Activated gamma-delta T cell (primary cell): ENCODE results near the gene ECI2.
"Not testable (repeated sequence)": the region's sequence is repeated elsewhere in the genome, so short reads cannot be mapped to it uniquely, and the experiment has no call there.

Experiments
- DNase-seq: peaks from one replicate; lab custom pipeline; 2025; lab: John Stamatoyannopoulos, UW

Gene ECI2

DNA sequence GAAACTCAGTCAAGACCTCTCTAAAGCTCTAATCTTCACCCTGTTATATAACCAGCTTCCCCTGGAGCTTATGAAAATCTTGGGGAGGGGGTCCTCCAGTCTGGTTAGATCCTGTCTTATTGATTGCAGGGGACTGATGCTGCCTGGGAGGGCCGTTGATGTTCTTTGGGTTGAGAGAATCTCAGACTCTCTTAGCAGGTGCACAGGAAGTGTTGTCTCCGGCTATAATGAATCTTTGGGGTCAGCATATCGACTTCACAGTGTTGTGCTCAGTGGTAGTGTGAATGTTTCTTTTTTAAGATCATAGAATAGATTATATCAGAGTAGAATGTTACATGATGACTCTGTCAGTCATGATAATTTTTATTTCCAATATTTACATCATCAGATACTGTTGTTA is 2.8 kb upstream of the ECI2 start:
- no peak for DNase-seq

DNA sequence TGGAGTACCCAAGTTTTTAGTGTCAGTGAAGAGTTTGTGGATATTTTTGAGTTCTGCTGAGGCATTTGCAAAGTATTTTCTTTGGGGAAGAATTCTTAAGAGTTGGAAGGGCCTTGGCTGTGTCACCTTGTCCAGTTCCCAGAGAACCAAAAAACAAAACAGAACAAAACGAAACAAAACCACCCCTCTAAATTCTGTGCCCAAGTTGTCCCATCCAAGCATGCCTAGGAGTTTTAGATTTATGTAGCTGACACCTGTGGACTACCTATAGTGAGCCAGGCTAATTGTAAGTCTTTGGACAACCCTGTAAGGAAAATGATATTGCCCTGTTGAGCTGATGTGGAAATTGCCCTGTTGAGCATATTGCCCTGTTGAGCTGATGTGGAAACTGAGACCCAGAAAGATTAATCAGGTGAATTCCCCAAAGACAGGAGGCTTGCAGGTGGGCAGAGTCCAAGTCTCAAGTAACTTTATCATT is 1.0 kb upstream of the ECI2 start:
- DNase-seq = no peak

DNA sequence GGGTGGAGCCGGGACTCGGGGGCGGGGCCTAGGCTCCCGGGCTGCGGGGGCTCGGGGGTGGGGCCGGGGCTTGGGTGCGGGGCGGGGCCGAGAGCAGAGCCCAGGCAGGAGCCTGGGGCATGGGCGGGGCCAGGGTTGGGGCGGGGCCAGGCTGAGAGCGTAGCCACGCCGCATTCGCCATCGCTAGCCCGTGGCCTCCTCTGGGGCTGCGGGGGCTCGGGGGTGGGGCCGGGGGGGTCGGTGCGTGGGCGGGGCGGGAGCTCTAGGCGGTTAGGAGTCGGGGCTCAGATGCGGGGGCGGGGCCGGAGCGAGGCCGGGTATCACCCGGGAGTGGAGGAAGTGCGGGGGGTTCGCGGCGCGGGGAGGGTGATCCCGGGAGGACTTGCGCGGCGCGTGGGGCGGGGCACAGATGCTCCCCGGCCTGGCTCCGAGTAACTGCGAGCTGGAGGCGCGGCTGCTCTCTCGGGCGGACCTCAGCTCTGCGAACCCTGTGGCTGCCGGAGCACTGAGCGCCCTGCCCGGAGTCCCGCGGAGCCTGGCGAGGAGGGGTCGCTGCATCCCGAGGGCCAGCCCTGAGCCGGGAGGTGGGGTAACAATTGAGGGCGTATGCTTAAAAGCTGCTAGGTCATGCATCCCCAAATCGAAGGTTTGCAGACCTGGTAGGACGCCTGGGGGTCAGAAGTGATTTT is 434 bp upstream of the ECI2 start:
- DNase-seq = peak; percentile 95

DNA sequence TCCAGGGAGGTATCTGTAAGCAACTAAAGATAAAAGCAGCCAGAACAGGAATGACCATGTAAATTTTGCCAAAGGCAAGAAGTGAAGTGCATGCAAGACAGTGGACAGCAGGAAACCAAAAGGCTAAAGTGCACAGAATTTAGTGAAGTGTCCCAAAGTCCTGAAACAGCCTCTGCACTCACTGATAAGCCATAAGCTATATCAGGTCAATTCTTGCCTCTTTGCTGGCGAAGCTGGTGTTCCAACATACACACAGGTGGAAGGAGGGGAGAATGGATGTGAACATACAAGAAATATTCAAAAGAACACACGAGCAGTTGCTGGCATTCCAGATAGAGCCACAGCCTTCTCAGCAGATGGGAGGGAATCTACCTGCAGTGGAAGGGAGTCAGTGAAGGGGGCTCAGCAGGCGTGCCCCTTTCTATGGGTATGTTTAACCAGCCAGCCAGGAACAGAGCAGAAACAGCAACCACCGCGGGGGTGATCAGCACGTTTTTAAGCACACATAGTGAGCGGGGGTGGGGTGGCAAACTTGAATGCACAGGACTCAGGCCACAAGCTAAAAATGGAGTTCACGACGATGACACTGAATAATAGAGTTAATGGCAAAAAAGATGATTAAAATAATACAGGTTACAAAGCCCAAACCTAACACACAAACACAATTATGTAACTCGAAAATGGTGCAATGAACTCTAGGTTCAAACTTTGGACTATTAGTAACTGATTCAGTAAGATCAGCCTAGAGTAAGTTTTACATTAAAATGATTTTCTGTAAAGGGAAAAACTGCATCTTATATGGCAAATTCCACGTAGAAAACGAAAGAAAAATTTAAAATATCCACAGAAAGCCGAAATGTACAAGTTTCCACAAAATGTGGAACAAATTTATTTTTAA is 1.2 kb downstream of the ECI2 start:
- no peak for DNase-seq

DNA sequence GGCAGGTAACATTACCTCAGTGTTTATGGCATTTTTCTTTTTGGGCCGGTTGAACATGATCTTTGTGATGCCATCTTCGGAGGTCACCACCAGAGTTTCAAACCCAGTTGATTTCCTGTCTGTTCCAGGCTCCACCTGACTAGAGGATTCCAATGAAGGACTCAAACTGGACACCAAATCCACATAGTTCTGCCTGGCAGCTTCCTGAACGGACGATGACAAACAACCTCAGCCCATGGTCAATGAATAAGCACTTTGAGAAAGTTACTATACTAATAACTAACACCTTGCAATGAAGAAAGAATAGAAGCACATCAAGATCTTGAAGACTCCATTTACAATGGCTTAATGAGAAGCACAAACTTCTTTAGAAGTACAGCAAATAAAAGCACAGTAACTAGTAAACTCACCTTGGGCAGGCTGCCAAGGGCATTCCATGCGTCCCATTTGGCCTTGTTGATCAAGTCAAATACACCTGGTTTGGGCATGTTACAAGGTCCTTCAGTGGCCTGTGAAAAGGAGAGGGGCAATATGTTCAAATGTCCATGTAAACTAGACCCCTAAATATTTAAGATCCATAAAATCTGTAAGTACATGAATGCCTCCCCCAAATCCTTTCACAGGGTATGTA is 4.9 kb downstream of the ECI2 start:
- no peak for DNase-seq

DNA sequence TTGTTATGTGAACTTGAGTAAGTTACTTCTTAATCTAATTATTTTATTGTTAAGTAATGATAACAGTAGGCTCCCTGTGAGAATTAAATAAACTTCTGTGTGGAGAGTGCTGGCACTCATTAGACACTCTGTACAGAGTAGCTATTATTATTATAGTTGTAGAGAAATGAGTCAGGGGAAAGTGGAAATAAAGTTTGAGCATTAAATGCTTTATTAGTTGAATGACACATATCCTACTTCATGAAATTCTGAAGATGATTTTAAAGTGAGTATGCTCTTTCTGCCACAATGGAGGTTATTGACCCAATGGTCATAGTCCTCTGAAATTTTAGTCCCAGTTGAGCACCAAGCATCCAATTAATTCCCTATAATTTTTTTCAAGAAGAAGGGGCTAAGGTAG is 5.9 kb downstream of the ECI2 start:
- DNase-seq = no peak

DNA sequence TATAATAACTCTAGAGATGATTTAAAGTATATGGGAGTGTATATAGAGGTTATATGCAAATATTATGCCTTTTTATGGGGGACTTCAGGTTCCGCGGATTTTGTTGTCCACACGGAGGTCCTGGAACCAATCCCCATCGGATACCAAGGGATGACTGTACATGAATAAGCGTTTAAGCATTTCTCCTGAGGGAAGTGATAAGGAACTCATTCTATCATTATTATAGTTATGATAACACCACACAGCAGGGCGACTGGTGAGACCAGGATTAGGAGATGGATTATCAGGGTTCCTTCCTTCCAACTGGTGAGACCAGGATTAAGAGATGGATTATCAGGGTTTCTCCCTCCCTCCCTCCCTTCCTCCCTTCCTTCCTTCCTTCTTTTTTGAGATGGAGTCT is 6.6 kb downstream of the ECI2 start:
- no peak for DNase-seq

DNA sequence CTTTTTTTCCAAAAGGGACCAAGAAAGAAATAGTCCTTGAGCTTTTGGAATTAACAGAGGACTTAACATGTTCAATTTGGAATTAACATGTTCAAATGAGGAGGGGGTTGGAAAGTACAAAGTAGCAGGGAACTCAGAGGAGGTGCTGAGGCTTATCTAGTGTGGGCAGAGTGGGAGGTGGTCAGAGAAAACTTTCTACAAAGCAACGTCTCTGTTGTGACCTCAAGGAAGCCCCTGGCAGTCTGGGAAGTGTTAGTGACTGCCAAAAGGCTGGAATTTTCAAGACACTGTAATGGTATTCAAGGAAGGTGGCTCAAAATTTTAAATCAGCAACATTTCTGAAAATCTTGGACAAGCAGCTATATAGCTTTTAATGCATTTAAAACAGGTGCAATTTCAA is 7.3 kb downstream of the ECI2 start:
- no peak for DNase-seq

DNA sequence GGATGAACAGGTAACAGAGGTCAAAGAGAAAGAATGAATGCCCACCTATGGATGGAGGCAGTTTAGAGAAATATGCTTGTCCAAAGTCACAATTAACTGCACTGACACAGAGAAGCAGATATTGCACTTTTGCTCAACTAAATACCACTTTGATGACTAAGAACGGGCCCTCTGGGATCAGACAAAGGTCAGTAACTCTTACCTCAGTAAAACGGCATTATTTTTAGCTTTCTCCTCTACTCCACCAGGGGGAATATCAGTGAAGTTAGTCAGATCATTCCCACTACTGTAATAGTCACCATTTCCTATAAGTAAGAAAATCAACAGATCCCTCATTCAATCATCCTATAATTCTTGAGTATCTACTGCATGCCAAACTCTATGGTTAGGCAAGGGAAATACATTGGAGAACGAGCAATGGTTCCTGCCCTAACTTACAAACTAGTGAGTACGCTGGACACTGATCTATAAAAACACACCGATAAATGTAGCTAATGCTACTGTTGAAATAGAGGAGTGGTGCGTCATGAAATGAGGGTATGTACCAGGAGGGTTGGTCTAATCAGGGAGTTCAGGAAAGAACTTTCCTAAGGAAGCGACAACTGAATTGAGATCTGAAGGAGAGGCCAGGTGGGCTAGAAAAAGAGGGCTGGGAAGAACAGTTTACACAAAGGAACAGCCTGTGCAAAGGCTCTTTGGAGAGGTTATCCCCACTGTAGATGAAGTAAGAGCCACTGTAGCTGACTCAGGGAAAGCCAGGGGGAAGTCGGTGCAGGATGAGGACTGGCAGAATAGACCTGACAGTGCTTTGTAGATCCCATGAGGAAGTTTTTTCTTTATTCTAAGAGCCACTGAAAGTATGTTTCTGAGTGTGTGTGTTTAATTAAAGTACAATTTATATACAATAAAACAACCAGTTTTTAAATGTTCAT is 9.2 kb downstream of the ECI2 start:
- no peak for DNase-seq

DNA sequence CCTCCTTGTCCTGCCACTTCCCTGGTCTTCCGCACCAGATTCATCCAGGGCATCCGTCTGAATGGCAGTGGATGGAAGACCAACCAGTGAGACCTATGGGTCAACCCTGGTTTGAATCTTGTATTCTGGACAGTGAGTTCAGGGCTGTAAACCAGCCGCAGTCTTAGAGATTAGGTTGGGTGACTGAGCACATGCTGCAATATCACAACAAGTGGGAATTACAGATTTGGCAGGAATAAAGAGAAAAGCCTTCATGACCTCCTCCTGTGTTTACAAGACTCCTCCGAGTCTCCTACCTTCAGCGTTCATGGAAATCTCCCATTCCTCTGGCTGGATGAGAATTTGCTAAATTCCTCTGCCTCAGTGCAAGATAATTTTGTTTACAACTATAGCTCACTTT is 9.9 kb downstream of the ECI2 start:
- no peak for DNase-seq

DNA sequence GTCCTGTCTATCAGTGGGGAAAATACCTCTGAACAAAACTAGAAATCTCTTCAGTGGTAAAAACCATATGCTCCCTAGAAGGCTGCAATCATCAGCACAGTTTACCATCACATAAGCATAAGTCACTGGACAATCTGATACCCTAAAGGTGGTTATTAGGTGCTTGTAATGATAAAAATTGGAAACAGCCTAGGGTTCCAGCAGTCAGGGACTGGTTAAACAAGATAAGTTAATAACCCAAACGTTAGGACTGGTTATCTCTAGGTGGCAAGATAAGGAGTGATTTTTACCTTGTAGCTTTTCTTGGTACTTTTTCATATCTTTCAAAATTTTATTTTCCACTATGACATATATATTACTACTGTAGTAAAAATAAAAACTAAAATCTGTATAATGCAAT is 11.0 kb downstream of the ECI2 start:
- DNase-seq = no peak

DNA sequence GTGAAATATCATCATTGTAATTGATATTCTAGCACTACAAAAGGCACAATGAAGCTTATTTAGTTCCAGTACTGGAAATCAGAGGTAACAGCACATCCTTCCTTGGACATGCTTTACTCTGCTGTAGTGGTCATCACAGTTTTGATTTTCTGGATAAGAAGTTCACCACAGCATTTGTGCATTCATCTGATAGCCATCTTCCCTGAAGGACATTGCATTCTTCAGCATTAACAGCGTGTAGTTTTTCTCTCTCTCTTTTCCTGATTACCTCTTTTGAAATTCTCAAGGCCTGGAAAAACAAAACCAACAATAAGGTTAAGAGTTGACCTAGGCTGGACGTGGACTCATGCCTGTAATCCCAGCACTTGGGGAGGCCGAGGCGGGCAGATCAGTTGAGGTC is 19.6 kb downstream of the ECI2 start:
- no peak for DNase-seq

DNA sequence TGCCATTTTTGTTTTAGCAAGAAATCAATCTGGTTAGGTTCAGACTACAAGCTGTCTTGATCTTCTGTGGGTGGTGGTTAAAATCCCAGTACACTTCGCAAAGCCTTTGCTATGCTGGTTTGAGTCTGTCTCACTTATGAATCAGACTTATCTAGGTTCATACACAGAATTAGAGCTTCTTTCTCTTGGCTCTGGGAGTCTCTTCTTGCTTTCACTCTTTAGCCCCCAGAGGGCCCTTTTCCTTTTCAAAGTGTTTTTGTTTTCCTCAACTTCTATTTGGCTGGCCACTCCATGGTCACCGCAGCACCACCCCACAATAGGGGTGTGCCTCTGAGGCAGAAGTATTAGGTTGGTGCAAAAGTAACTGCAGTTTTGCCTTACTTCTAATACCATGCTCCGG is 21.3 kb downstream of the ECI2 start:
- DNase-seq = no peak

DNA sequence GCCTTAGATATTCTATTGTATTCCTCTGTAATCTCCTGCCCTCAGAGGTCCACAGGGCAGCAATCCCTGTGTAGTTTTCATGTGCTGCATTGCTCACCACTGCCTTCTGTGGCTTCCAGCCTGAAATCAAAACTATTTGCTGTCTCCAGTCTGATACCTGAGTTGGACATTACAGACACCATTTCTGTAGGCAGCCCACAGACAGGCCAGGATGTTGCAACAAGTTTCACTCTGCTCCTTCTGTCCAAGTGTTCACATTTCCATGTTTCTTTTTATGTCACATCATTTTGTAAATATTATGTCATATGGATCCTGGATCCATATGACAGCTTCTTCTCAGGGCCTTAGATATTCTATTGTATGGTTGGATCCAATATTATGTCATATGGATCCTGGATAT is 21.7 kb downstream of the ECI2 start:
- no peak for DNase-seq

DNA sequence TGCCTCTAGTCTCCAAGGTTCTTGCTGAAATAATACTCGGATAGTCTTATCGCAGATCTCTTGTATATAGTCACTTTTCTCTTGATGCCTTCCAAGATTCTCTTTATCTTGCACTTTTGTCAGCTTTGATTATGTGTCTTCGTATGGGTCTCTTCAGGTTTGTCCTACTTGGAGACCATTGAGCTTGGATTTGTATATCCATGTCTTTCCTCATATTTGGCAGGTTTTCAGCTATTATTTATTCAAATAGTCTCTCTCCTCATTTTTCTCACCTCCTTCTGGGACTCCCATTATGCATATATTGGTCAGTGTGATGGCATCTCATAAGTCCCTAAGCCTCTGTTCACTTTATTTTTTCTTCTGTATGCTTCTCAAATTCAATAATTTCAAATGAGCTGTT is 23.0 kb downstream of the ECI2 start:
- DNase-seq = no peak

DNA sequence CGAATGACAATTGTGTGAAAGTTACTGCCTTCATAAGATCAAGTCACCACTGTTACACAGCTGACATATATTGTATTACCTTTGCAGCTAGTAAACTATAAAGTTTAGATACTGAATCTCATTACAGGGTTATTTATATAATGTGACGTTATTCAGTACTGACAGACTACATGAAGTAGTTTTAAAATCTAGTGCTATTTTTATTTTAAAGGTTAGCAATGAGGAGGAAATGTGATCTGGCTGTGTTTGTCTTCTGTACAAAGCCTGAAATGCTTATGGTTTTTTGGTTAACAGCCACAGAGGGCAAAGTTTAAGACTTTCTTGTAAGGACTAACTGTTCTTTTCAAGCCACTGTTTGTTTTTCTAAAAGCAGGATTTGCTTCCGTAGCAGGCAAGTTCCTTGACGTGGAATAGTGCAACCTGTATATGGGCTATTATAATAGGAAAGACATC is 26.0 kb downstream of the ECI2 start:
- not testable (repeated sequence) for DNase-seq

DNA sequence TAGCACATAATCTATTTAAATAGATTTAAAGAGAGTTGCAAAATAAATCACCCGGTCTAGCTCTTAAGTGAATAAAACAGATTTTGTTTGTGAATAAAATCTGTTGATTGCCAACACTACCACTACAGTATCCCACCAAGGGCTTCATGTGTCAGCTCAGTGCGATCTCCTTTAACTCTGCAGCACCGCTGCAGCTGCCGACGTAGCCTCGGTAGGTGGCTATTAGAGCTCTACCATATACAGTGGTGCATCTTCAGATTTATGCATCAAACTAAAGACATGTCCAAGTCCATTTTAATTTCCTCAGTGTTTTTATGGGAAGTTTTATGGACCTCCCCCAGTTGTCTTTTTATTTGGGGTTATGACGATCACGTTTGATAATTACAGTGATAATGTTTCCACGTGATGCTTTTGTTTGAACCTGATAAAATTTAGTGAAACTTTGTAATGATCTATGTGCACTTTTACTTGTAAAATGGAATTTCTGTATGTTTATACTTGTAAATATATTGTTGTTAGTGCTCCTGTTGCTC is 26.7 kb downstream of the ECI2 start:
- no peak for DNase-seq

DNA sequence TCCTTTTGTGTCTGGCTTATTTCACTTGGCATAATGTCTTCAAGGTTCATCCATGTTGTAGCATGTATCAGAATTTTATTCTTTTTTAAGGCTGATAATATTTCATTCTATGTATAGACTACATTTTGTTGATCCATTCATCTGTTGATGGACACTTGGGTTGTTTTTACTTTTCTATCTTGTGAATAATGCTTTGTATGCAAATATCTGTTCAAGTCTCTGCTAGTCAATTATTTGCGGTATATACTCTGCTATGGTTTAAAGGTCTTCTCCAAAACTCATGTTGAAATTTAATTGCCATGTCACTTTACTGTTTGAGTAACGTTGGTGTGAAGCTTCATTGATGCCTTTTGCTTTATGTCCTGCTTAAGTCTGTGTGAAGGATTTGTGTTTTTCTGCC is 27.5 kb downstream of the ECI2 start:
- no peak for DNase-seq

DNA sequence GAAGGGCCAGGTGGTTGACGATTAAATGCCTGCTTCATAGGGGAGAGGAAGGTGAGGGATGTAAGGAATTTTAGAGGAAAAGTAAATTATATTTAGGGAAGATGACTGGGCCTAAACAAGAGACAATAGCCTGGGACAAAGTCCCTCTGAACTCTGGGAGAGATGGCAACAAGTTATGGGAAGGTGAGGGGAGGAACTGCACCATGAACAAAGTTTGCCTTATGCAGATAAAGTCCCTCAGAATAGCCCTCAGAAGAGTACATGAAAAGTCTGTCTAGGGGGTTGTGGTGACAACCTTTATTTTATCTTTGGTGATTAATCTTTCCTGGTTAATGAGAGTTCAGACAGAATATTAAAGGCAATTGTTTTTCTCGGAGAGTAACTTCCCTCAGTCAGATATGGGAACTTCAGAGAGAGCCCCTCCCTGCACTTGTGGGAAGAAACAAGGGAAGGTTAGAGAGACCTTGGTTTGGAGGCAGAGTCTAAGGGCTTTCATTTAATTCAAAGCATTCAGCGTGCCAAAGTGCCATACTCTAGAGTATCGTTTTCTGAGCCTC is 29.3 kb downstream of the ECI2 start:
- DNase-seq = no peak

DNA sequence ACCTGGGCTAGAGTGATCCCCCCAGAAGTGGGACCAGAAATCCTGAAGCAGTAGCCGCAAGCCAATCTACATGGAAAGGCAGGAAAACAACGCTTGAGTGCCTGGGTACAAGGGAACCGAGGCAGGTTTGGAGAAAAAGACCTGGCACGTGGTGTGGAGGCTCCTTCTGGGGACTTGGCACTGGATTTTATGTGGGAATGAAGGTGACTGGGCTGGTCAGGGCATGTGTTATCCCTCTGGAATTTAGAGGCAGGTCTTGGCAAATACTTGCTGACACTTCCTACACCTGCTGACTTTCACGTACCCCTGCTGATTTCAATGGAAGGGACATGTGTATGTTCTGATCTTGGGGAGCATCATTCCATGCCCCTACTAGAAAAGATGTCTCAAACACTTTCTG is 31.4 kb downstream of the ECI2 start:
- no peak for DNase-seq

DNA sequence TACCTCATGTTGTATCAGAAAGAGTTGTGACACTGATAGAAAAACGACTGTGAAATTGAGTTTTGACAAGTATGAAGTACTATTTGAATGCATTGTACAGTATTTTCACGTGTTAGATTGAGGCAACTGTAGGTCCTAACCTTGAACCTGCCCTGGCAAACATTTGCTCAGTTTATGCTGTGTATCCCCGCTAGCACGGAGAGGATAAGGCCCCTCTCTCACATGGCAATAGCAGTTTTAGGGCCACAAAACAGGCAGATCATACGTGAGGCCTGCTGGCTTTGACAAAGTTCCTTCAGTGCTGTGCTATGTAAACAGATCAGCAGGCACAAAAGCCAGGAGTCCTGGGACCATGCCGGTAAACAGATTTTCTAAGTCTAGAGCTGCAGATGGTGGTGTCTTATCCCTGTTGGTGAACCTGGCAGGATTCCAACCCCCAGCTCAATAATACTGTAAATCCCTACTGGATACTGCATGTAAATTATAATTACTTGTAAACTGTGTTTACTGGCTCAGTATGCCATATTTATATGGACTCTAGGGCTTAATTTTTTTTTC is 32.6 kb downstream of the ECI2 start:
- DNase-seq = no peak
